H9 (cell line): ENCODE results near the gene HSP90AA1. TPM values are rescaled to one million over a fixed set of nuclear protein-coding genes. Genes with fewer than 3 reads are reported as not detected.

ENCODE experiments used
- DNase-seq: peaks from one replicate; pipeline ENCODE4 v3.0.0-alpha.2; 2017
- H2AFZ ChIP-seq: one replicate; pipeline ENCODE4 v1.6.1; 2013; ENCODE audit warnings: mild to moderate bottlenecking, low read length, control low read depth, moderate library complexity
- H2AK5ac ChIP-seq: 2 replicates; pipeline ENCODE4 v1.6.1; 2013; ENCODE audit warnings: low read length, control low read depth, mixed read lengths; ENCODE audit not compliant: insufficient read length
- H2BK120ac ChIP-seq: one replicate; pipeline ENCODE4 v1.6.1; 2013; ENCODE audit warnings: low read depth, mild to moderate bottlenecking, low read length, control low read depth, inconsistent platforms; ENCODE audit not compliant: poor library complexity, severe bottlenecking
- H2BK12ac ChIP-seq: 2 replicates; pipeline ENCODE4 v1.6.1; 2013; ENCODE audit warnings: low read length, control low read depth, mixed read lengths, low read depth; ENCODE audit not compliant: insufficient read length
- H2BK15ac ChIP-seq: 2 replicates; pipeline ENCODE4 v1.6.1; 2013; ENCODE audit warnings: low read depth, low read length, control low read depth
- H2BK20ac ChIP-seq: one replicate; pipeline ENCODE4 v1.6.1; 2013; ENCODE audit warnings: low read depth, mild to moderate bottlenecking, low read length, control low read depth, inconsistent platforms; ENCODE audit not compliant: poor library complexity, severe bottlenecking
- H2BK5ac ChIP-seq: 2 replicates; pipeline ENCODE4 v1.6.1; 2013; ENCODE audit warnings: low read length, control low read depth, mixed read lengths; ENCODE audit not compliant: insufficient read length
- H3K14ac ChIP-seq: 2 replicates; pipeline ENCODE4 v1.6.1; 2013; ENCODE audit warnings: low read length, control low read depth; ENCODE audit not compliant: insufficient read depth
- H3K18ac ChIP-seq: 2 replicates; pipeline ENCODE4 v1.6.1; 2013; ENCODE audit warnings: low read depth, mild to moderate bottlenecking, mixed read lengths, low read length, control low read depth; ENCODE audit not compliant: insufficient read length
- H3K23ac ChIP-seq: 2 replicates; pipeline ENCODE4 v1.6.1; 2013; ENCODE audit warnings: low read length, control low read depth, mixed read lengths, low read depth; ENCODE audit not compliant: insufficient read length
- H3K23me2 ChIP-seq: 2 replicates; pipeline ENCODE4 v1.6.1; 2013; ENCODE audit warnings: low read depth, mild to moderate bottlenecking, mixed read lengths, low read length, control low read depth; ENCODE audit not compliant: insufficient read length, poor library complexity, severe bottlenecking
- H3K27ac ChIP-seq: 2 replicates; pipeline ENCODE4 v1.5.1; 2013; ENCODE audit warnings: low read length, control low read depth, mixed read lengths, low read depth; ENCODE audit not compliant: insufficient read length
- H3K27me3 ChIP-seq: 2 replicates; pipeline ENCODE4 v1.6.1; 2013; ENCODE audit warnings: low read length, control low read depth, inconsistent platforms; ENCODE audit not compliant: insufficient read depth
- H3K4ac ChIP-seq: 2 replicates; pipeline ENCODE4 v1.6.1; 2013; ENCODE audit warnings: low read depth, mild to moderate bottlenecking, control low read depth, inconsistent platforms, low read length, moderate library complexity
- H3K4me1 ChIP-seq: 2 replicates; pipeline ENCODE4 v1.6.1; 2013; ENCODE audit warnings: low read length, control low read depth, inconsistent platforms; ENCODE audit not compliant: insufficient read depth
- H3K4me2 ChIP-seq: 2 replicates; pipeline ENCODE4 v1.6.1; 2013; ENCODE audit warnings: low read length, control low read depth, mixed read lengths; ENCODE audit not compliant: insufficient read length, insufficient read depth
- H3K56ac ChIP-seq: 2 replicates; pipeline ENCODE4 v1.6.1; 2013; ENCODE audit warnings: low read depth, mild to moderate bottlenecking, mixed read lengths, low read length, control low read depth; ENCODE audit not compliant: insufficient read length
- H3K79me1 ChIP-seq: 2 replicates; pipeline ENCODE4 v1.6.1; 2013; ENCODE audit warnings: low read depth, mild to moderate bottlenecking, moderate library complexity, low read length, control low read depth, inconsistent platforms; ENCODE audit not compliant: insufficient read depth, poor library complexity, severe bottlenecking
- H3K79me2 ChIP-seq: 2 replicates; pipeline ENCODE4 v1.6.1; 2013; ENCODE audit warnings: low read length, control low read depth, inconsistent platforms; ENCODE audit not compliant: insufficient read depth
- H3K9ac ChIP-seq: 2 replicates; pipeline ENCODE4 v1.6.1; 2013; ENCODE audit warnings: low read length, control low read depth, mixed read lengths; ENCODE audit not compliant: insufficient read length; ENCODE audit errors: extremely low read depth
- H3K9me3 ChIP-seq: one replicate; pipeline ENCODE4 v1.6.1; 2013; ENCODE audit warnings: low read depth, low read length, inconsistent platforms; ENCODE audit not compliant: control insufficient read depth
- H3T11ph ChIP-seq: one replicate; pipeline ENCODE4 v1.6.1; 2013; ENCODE audit warnings: mild to moderate bottlenecking, low read length, control low read depth, inconsistent platforms
- H4K20me1 ChIP-seq: one replicate; pipeline ENCODE4 v1.6.1; 2013; ENCODE audit not compliant: control insufficient read depth, insufficient read length, insufficient read depth
- H4K5ac ChIP-seq: 2 replicates; pipeline ENCODE4 v1.6.1; 2013; ENCODE audit warnings: low read depth, mild to moderate bottlenecking, mixed read lengths, low read length, control low read depth; ENCODE audit not compliant: insufficient read length
- H4K8ac ChIP-seq: replicated peaks from 2 replicates; pipeline ENCODE4 v1.6.1; 2013; ENCODE audit warnings: low read length, control low read depth, mixed read lengths, low read depth; ENCODE audit not compliant: insufficient read length
- H4K91ac ChIP-seq: 2 replicates; pipeline ENCODE4 v1.6.1; 2013; ENCODE audit warnings: low read depth, mild to moderate bottlenecking, moderate library complexity, mixed read lengths, low read length, control low read depth; ENCODE audit not compliant: insufficient read length
- H3K27ac Mint-ChIP-seq, 3 experiments: 2 replicates in 2 of 3; 3 replicates in 1 of 3; pipeline ENCODE4 v1.8.0; 2020 to 2021; ENCODE audit warnings: mixed read lengths in 3 of 3, mild to moderate bottlenecking in 1 of 3, moderate library complexity in 1 of 3
- H3K27me3 Mint-ChIP-seq: 2 replicates; pipeline ENCODE4 v1.8.0; 2021; ENCODE audit warnings: low read depth, mild to moderate bottlenecking, moderate library complexity, mixed read lengths
- H3K36me3 Mint-ChIP-seq, 3 experiments: 2 replicates in 2 of 3; 3 replicates in 1 of 3; pipeline ENCODE4 v1.8.0; 2020 to 2021; ENCODE audit warnings: low read depth in 3 of 3, mixed read lengths in 3 of 3; ENCODE audit not compliant: insufficient read depth in 1 of 3
- H3K4me1 Mint-ChIP-seq, 2 experiments: 2 replicates each; pipeline ENCODE4 v1.8.0; 2020; ENCODE audit warnings: mixed read lengths in 2 of 2
- H3K4me3 Mint-ChIP-seq, 2 experiments: 2 replicates in 1 of 2; 3 replicates in 1 of 2; pipeline ENCODE4 v1.8.0; 2020 to 2021; ENCODE audit warnings: mild to moderate bottlenecking in 2 of 2, mixed read lengths in 2 of 2, moderate library complexity in 1 of 2
- H3K9me3 Mint-ChIP-seq, 2 experiments: 2 replicates in 1 of 2; 3 replicates in 1 of 2; pipeline ENCODE4 v1.8.0; 2020; ENCODE audit warnings: mild to moderate bottlenecking in 2 of 2, mixed read lengths in 2 of 2, moderate library complexity in 1 of 2
- WGBS: extraction: QIAGEN DNeasy Blood & Tissue Kit; methylation state at CpG from one replicate; pipeline ENCODE4 v1.1.7; 2013; ENCODE audit warnings: missing lambda C conversion rate, low lambda C conversion rate, mixed read lengths; ENCODE audit not compliant: insufficient read length; ENCODE audit errors: extremely low coverage; 5-methylcytosine and 5-hydroxymethylcytosine counted together
- total RNA-seq: library from RNA; stranded (reverse); gene quantifications from 2 replicates; pipeline ENCODE4 v1.2.1, GENCODE V29; 2021
- TF ChIP-seq, protein P1 (sequence below): fragments of 200-600 bp; sonication (generic); conservative IDR thresholded peaks from 3 replicates; pipeline ENCODE4 v1.8.0; 2021; ENCODE audit warnings: antibody characterized with exemption, mild to moderate bottlenecking

HSP90AA1 gene
- total RNA-seq, 1 experiment from 2014 or later = 953 TPM

DNA sequence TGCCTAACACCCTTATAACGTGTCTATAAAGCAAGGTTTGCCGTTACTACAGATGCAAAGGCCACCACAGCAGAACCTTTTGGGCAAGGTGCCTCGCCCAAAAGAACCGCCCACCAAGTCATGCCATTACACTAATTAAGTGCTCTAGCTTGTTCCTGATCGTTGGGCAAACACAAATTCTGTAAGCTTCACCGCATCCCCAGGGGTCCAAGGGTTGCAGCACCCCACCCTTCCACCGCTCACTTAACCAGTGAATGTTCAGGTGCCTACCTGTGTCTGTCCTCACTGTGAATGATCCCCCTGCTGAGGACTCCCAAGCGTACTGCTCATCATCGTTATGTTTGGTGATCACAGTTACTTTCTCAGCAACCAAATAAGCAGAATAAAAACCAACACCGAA lies 1.4 kb downstream of the HSP90AA1 start:
- no peak overlapping the region for H3K27ac ChIP-seq
- H2BK120ac ChIP-seq = no peak overlapping the region
- H2BK12ac ChIP-seq = no peak overlapping the region
- Mint-ChIP-seq H3K4me3 (peak overlapping the region; percentile 95 to 96), H3K27ac (peak overlapping the region; percentile 11 to 92 (median 69); a peak in 4 of 7 replicates), H3K9me3 (no peaks in the 10 kb centered on the region; a peak in 2 of 5 replicates), H3K27me3 (peaks cover 3% of the 10 kb centered on the region), H3K36me3 (peaks cover 55 to 63% (median 58%) of the 10 kb centered on the region in 3 experiments), H3K4me1 (peaks cover 43 to 52% of the 10 kb centered on the region in 2 experiments)
- peaks cover 9% of the 10 kb centered on the region; the same call in 1 of the 2 replicates for H3K79me2 ChIP-seq
- H3K4ac ChIP-seq = no peak overlapping the region
- no peak overlapping the region for H2AFZ ChIP-seq
- no peak overlapping the region for H3K56ac ChIP-seq
- no peaks in the 10 kb centered on the region for H3K9me3 ChIP-seq
- no CpG with 5 or more reads among the region's 10 CpGs for WGBS
- H4K5ac ChIP-seq = no peak overlapping the region
- no peak overlapping the region for H3K23ac ChIP-seq
- no peak overlapping the region for H2BK15ac ChIP-seq
- DNase-seq = no peak
- peaks cover 8% of the 10 kb centered on the region for H3K23me2 ChIP-seq
- H2BK5ac ChIP-seq = no peak overlapping the region
- no peaks in the 10 kb centered on the region for H3K27me3 ChIP-seq
- H3K4me1 ChIP-seq = no peaks in the 10 kb centered on the region
- peak overlapping the region; percentile 42 for H3K9ac ChIP-seq
- H3T11ph ChIP-seq = no peak overlapping the region
- no peak overlapping the region for H4K8ac ChIP-seq
- TF ChIP-seq, protein P1, sequence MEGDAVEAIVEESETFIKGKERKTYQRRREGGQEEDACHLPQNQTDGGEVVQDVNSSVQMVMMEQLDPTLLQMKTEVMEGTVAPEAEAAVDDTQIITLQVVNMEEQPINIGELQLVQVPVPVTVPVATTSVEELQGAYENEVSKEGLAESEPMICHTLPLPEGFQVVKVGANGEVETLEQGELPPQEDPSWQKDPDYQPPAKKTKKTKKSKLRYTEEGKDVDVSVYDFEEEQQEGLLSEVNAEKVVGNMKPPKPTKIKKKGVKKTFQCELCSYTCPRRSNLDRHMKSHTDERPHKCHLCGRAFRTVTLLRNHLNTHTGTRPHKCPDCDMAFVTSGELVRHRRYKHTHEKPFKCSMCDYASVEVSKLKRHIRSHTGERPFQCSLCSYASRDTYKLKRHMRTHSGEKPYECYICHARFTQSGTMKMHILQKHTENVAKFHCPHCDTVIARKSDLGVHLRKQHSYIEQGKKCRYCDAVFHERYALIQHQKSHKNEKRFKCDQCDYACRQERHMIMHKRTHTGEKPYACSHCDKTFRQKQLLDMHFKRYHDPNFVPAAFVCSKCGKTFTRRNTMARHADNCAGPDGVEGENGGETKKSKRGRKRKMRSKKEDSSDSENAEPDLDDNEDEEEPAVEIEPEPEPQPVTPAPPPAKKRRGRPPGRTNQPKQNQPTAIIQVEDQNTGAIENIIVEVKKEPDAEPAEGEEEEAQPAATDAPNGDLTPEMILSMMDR = no peak
- no peaks in the 10 kb centered on the region for H4K20me1 ChIP-seq
- H2AK5ac ChIP-seq = no peak overlapping the region
- no peak overlapping the region for H4K91ac ChIP-seq
- H3K4me2 ChIP-seq = peak overlapping the region; percentile 70
- H3K79me1 ChIP-seq = no peaks in the 10 kb centered on the region
- no peak overlapping the region for H2BK20ac ChIP-seq
- H3K18ac ChIP-seq = no peak overlapping the region
- no peak overlapping the region for H3K14ac ChIP-seq
